HFF-Myc (cell line): ENCODE measurements around the gene TMEM183A.

Experiments used
- DNase-seq: peaks from one replicate; pipeline ENCODE4 v3.0.0-alpha.2; 2011; ENCODE audit warnings: low read depth; ENCODE audit errors: extremely low read depth
- H3K4me3 ChIP-seq: replicated peaks from 2 replicates; pipeline ENCODE4 v1.5.1; 2011; ENCODE audit warnings: low read depth, mild to moderate bottlenecking, control low read depth, low read length
- TF ChIP-seq, protein P1 (sequence below): IDR thresholded peaks from 2 replicates; pipeline ENCODE4 v1.5.1; 2012; ENCODE audit warnings: mild to moderate bottlenecking, low read depth, low read length, control low read depth; ENCODE audit errors: missing control alignments

TMEM183A gene

DNA sequence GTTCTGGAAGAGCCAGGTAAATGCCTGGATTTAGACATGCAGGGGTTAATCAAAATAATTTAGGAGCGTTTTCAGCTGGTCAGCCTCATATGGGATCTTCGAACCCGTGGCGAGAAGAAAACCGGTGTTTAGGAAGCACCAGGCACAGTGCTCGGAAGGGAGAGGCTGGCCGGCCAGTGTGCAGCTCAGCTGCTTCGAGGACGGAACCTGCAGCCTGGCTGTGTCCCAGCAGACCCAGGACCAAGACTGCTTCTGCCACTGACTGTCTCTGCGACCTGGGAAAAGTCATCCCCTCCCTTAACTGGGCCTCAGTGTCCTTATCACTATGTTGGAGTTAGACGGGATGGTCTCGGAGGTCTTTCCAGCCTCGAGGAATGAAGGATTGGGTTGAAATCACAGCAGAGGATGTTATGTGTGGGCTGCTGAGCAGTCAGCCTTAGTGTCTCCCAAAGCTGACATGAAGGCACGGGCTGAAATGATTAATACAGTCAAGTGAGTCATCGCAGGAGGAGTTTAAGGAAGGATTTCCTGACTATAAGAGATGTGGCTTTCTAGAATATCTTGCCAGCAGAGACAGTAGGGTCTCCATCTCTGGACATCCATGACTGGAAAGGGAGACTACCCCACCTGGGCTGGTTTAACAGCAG, 39.9 kb downstream of the TMEM183A start:
- TF ChIP-seq, protein P1, sequence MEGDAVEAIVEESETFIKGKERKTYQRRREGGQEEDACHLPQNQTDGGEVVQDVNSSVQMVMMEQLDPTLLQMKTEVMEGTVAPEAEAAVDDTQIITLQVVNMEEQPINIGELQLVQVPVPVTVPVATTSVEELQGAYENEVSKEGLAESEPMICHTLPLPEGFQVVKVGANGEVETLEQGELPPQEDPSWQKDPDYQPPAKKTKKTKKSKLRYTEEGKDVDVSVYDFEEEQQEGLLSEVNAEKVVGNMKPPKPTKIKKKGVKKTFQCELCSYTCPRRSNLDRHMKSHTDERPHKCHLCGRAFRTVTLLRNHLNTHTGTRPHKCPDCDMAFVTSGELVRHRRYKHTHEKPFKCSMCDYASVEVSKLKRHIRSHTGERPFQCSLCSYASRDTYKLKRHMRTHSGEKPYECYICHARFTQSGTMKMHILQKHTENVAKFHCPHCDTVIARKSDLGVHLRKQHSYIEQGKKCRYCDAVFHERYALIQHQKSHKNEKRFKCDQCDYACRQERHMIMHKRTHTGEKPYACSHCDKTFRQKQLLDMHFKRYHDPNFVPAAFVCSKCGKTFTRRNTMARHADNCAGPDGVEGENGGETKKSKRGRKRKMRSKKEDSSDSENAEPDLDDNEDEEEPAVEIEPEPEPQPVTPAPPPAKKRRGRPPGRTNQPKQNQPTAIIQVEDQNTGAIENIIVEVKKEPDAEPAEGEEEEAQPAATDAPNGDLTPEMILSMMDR = no peak
- DNase-seq = no peak
- no peak overlapping the region for H3K4me3 ChIP-seq

DNA sequence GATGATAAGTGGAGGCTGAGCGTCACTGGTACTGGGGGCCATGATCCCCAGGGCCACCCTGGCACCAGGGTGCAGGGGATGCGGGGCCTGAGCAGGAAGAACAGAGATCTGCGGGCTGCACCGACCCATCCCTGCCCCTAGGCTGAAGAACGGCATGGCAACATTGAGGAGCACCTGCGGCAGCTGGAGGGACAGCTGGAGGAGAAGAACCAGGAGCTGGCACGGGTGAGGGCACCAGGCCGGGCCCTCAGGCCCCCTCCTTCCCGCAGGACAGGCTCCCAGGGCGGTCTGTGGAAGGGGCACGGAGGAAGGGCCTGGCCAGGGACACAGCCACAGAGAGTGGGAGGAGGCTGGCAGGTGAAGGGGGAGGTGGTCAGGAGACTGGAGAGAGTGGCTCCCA, 40.9 kb downstream of the TMEM183A start:
- TF ChIP-seq, protein P1 = no peak
- no peak for DNase-seq

DNA sequence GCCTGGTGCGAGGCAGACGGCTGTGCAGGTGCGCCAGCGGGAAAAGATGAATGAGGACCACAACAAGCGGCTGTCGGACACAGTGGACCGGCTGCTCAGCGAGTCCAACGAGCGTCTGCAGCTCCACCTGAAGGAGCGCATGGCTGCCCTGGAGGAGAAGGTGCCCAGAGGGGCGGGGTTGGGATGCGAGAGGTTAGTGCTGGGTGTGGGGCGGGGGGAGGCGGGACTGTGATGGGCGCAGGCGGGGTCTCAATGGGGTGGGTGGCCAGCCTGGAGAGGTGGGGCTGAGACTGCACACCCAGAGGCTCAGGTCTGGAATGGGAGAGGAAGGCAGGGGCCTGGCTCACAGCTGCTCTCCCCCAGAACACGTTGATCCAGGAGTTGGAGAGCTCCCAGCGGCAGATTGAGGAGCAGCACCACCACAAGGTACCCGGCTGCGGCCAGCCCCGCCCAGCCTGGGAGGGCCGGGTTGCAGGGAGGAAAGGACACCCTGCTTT, 41.4 kb downstream of the TMEM183A start:
- DNase-seq = no peak
- H3K4me3 ChIP-seq = no peak overlapping the region
- TF ChIP-seq, protein P1 = no peak

More for the DNA sequence above, 40.9 kb downstream of the TMEM183A start:
- no peak overlapping the region for H3K4me3 ChIP-seq

DNA sequence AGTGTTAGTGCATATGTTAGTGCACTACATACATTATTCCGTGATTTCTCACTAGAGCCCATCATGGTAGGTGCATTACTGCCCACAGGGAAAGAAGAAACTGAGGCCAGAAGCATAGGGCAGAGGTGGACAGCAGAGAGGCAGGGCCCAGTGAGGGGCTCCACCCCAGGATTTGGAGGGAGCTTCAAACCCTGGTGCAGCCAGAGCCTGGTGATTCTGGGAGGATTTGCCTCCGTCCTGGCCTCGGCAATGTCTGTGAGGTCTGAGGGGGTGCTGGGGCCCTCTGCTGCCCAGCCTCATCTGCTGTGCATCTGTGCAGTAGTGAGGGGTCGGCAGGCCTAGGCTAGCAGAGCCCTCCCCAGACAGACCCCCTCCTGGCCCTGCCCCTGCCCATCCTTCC, 41.9 kb downstream of the TMEM183A start:
- H3K4me3 ChIP-seq = no peak overlapping the region
- no peak for DNase-seq
- TF ChIP-seq, protein P1 = no peak

DNA sequence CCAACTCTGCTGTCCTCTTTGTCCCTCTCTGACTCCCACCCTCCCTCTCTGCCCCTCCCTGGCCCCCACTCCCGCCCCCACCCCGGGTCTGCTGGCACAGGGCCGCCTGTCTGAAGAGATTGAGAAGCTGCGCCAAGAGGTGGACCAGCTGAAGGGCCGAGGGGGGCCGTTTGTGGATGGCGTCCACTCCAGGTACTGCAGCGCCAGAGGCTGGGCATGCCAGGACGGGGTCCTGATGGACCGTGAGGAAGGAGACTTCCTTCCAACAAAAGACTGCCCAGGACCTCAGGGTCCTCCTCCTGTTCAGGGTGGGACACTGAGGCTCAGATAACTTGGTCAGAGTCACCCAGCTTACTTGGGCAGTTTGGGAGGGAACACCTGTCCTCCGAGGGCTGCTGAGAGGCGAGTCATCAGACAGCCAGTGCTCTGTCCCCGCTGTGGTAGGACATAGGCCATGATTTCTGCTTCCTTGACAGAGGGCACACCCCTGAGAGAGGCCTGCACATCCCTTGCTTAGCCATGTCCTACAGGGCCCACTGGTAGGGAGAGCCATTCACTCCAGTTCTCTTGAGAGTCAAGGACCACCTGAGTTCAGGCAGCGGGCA, 42.5 kb downstream of the TMEM183A start:
- no peak for DNase-seq
- TF ChIP-seq, protein P1 = no peak
- no peak overlapping the region for H3K4me3 ChIP-seq

DNA sequence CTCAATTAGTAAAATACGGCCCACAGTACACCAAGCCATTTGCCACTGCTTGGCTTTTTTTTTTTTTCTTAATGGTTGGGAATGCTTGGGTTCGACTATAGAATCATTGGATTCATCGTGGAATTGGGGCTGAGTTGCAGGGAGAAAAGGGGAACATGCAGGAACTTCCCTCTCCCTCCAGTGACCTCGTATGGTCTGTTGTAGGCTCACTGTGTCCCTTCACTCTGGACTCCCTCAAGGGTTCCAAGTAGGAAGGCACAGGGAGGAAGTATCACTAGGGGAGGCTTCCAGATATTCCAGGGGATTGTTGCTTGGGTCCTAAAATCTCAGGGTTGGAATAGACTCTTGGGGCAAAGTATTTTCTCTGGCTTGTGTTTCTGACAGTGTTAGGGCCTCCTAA, 43.7 kb downstream of the TMEM183A start:
- TF ChIP-seq, protein P1 = no peak

More for the DNA sequence above, 43.7 kb downstream of the TMEM183A start:
- no peak overlapping the region for H3K4me3 ChIP-seq
- DNase-seq = no peak
